ENCODE data around the gene ANKRD34C. TPM values are rescaled to one million over a fixed set of nuclear protein-coding genes. Genes with fewer than 3 reads are reported as not detected.

Gene ANKRD34C
- total and polyA plus RNA-seq, 2 of the 8 experiments (the other 6 are each of a cell fraction or from before 2014, with no cell fraction given) = 0.02 TPM; not detected in 1

GRCh38 chr15:79265167-79265566, 17.4 kb upstream of the ANKRD34C start (continued):
- TF ChIP-seq, protein P1, sequence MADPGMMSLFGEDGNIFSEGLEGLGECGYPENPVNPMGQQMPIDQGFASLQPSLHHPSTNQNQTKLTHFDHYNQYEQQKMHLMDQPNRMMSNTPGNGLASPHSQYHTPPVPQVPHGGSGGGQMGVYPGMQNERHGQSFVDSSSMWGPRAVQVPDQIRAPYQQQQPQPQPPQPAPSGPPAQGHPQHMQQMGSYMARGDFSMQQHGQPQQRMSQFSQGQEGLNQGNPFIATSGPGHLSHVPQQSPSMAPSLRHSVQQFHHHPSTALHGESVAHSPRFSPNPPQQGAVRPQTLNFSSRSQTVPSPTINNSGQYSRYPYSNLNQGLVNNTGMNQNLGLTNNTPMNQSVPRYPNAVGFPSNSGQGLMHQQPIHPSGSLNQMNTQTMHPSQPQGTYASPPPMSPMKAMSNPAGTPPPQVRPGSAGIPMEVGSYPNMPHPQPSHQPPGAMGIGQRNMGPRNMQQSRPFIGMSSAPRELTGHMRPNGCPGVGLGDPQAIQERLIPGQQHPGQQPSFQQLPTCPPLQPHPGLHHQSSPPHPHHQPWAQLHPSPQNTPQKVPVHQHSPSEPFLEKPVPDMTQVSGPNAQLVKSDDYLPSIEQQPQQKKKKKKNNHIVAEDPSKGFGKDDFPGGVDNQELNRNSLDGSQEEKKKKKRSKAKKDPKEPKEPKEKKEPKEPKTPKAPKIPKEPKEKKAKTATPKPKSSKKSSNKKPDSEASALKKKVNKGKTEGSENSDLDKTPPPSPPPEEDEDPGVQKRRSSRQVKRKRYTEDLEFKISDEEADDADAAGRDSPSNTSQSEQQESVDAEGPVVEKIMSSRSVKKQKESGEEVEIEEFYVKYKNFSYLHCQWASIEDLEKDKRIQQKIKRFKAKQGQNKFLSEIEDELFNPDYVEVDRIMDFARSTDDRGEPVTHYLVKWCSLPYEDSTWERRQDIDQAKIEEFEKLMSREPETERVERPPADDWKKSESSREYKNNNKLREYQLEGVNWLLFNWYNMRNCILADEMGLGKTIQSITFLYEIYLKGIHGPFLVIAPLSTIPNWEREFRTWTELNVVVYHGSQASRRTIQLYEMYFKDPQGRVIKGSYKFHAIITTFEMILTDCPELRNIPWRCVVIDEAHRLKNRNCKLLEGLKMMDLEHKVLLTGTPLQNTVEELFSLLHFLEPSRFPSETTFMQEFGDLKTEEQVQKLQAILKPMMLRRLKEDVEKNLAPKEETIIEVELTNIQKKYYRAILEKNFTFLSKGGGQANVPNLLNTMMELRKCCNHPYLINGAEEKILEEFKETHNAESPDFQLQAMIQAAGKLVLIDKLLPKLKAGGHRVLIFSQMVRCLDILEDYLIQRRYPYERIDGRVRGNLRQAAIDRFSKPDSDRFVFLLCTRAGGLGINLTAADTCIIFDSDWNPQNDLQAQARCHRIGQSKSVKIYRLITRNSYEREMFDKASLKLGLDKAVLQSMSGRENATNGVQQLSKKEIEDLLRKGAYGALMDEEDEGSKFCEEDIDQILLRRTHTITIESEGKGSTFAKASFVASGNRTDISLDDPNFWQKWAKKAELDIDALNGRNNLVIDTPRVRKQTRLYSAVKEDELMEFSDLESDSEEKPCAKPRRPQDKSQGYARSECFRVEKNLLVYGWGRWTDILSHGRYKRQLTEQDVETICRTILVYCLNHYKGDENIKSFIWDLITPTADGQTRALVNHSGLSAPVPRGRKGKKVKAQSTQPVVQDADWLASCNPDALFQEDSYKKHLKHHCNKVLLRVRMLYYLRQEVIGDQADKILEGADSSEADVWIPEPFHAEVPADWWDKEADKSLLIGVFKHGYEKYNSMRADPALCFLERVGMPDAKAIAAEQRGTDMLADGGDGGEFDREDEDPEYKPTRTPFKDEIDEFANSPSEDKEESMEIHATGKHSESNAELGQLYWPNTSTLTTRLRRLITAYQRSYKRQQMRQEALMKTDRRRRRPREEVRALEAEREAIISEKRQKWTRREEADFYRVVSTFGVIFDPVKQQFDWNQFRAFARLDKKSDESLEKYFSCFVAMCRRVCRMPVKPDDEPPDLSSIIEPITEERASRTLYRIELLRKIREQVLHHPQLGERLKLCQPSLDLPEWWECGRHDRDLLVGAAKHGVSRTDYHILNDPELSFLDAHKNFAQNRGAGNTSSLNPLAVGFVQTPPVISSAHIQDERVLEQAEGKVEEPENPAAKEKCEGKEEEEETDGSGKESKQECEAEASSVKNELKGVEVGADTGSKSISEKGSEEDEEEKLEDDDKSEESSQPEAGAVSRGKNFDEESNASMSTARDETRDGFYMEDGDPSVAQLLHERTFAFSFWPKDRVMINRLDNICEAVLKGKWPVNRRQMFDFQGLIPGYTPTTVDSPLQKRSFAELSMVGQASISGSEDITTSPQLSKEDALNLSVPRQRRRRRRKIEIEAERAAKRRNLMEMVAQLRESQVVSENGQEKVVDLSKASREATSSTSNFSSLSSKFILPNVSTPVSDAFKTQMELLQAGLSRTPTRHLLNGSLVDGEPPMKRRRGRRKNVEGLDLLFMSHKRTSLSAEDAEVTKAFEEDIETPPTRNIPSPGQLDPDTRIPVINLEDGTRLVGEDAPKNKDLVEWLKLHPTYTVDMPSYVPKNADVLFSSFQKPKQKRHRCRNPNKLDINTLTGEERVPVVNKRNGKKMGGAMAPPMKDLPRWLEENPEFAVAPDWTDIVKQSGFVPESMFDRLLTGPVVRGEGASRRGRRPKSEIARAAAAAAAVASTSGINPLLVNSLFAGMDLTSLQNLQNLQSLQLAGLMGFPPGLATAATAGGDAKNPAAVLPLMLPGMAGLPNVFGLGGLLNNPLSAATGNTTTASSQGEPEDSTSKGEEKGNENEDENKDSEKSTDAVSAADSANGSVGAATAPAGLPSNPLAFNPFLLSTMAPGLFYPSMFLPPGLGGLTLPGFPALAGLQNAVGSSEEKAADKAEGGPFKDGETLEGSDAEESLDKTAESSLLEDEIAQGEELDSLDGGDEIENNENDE (IDR thresholded peaks at IDR 0.05; ENCODE audit: insufficient replicate concordance, low read length) = no peak
- TF ChIP-seq SIX5 (IDR thresholded peaks at IDR 0.05; ENCODE audit: low read depth, low read length) (no peak), MAFK (IDR thresholded peaks at IDR 0.05; ENCODE audit: low read depth, low read length) (no peak), ASH2L (IDR thresholded peaks at IDR 0.05; ENCODE audit: low read length) (no peak), SAP30 (IDR thresholded peaks at IDR 0.05; ENCODE audit: insufficient read depth, insufficient replicate concordance, low read length) (no peak), PHF8 (conservative IDR thresholded peaks at IDR 0.05; ENCODE audit: low read depth, low read length) (no peak), JUN (IDR thresholded peaks at IDR 0.05; ENCODE audit: low read depth, low read length) (no peak), SIRT6 (IDR thresholded peaks at IDR 0.05; ENCODE audit: low read length) (no peak), RXRA (IDR thresholded peaks at IDR 0.05; ENCODE audit: insufficient read depth, low read depth, low read length) (no peak), TAF7 (optimal IDR thresholded peaks at IDR 0.05; ENCODE audit: borderline replicate concordance, low read depth, low read length) (no peak), NANOG (IDR thresholded peaks at IDR 0.05; ENCODE audit: insufficient read depth, low read depth, low read length, poor library complexity, severe bottlenecking) (no peak)
